ENCODE results near the gene CHURC1.

DNA sequence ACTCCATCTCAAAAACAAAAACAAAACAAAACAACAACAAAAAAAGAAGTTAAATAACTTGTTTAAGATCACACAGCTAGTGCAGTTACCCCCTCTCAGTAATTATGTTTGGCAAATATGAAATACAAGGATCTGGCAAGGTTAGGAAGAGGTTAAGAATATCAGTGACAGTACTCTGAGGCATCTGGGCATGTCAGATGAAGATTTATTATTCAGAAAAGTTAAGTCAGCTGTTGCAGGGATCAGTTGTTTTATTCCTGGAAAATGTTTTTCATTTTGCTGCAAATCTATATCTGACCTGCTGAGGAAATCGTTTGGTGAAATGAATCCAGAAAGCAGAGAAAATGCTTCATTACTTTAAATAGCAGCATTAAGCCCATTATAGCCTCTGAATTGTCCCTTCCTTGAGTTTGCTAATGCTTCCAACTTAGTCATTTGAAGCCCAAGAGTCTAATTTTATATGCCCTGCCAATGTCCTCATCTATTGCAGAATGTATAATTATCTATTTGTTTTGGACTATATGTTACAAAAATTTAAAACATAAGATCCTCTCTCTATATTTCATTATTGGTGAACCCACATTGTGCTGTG is 20.2 kb downstream of the CHURC1 start:
- TF ChIP-seq, protein P1, sequence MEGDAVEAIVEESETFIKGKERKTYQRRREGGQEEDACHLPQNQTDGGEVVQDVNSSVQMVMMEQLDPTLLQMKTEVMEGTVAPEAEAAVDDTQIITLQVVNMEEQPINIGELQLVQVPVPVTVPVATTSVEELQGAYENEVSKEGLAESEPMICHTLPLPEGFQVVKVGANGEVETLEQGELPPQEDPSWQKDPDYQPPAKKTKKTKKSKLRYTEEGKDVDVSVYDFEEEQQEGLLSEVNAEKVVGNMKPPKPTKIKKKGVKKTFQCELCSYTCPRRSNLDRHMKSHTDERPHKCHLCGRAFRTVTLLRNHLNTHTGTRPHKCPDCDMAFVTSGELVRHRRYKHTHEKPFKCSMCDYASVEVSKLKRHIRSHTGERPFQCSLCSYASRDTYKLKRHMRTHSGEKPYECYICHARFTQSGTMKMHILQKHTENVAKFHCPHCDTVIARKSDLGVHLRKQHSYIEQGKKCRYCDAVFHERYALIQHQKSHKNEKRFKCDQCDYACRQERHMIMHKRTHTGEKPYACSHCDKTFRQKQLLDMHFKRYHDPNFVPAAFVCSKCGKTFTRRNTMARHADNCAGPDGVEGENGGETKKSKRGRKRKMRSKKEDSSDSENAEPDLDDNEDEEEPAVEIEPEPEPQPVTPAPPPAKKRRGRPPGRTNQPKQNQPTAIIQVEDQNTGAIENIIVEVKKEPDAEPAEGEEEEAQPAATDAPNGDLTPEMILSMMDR (IDR thresholded peaks at IDR 0.05): no peak
- TF ChIP-seq TP53 (CRISPR knock-in tag; IDR thresholded peaks at IDR 0.05): no peak
- TF ChIP-seq, protein P2, sequence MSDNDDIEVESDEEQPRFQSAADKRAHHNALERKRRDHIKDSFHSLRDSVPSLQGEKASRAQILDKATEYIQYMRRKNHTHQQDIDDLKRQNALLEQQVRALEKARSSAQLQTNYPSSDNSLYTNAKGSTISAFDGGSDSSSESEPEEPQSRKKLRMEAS (CRISPR knock-in tag; IDR thresholded peaks at IDR 0.05): no peak
- TF ChIP-seq, protein P3, sequence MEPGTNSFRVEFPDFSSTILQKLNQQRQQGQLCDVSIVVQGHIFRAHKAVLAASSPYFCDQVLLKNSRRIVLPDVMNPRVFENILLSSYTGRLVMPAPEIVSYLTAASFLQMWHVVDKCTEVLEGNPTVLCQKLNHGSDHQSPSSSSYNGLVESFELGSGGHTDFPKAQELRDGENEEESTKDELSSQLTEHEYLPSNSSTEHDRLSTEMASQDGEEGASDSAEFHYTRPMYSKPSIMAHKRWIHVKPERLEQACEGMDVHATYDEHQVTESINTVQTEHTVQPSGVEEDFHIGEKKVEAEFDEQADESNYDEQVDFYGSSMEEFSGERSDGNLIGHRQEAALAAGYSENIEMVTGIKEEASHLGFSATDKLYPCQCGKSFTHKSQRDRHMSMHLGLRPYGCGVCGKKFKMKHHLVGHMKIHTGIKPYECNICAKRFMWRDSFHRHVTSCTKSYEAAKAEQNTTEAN (CRISPR knock-in tag; IDR thresholded peaks at IDR 0.05): no peak
- no peak for TF ChIP-seq MYBL2 (CRISPR knock-in tag; IDR thresholded peaks at IDR 0.05)
- TF ChIP-seq ELF4 (CRISPR knock-in tag; IDR thresholded peaks at IDR 0.05; ENCODE audit: low read depth): no peak
- TF ChIP-seq JUN (CRISPR knock-in tag; IDR thresholded peaks at IDR 0.05): no peak
- TF ChIP-seq GABPB1 (CRISPR knock-in tag; IDR thresholded peaks at IDR 0.05): no peak
- TF ChIP-seq ATF1 (CRISPR knock-in tag; IDR thresholded peaks at IDR 0.05): no peak
- no peak for TF ChIP-seq SP1 (CRISPR knock-in tag; conservative IDR thresholded peaks at IDR 0.05)
- no peak for TF ChIP-seq ETV6 (CRISPR knock-in tag; IDR thresholded peaks at IDR 0.05)
- TF ChIP-seq NR1H2 (CRISPR knock-in tag; IDR thresholded peaks at IDR 0.05): no peak
- TF ChIP-seq NR2C2 (CRISPR knock-in tag; IDR thresholded peaks at IDR 0.05): no peak
- no peak for TF ChIP-seq ZBTB21 (CRISPR knock-in tag; IDR thresholded peaks at IDR 0.05; ENCODE audit: borderline replicate concordance)
